GM23248 (cell line): ENCODE data around the gene RBFOX1. TPM values are rescaled to one million over a fixed set of nuclear protein-coding genes. Genes with fewer than 3 reads are reported as not detected.

ENCODE experiments used
- DNase-seq: peaks from one replicate; pipeline ENCODE4 v3.0.0-alpha.2; 2015
- H2AFZ ChIP-seq: fragments of 200-600 bp; sonication (generic); 2 replicates; pipeline ENCODE4 v1.6.1; 2016; ENCODE audit warnings: antibody characterized with exemption
- H3F3A ChIP-seq: fragments of 200-600 bp; sonication (generic); 2 replicates; pipeline ENCODE4 v1.6.1; 2016; ENCODE audit warnings: mild to moderate bottlenecking, antibody characterized with exemption, mixed run types; ENCODE audit not compliant: insufficient read depth
- H3K27ac ChIP-seq: fragments of 200-600 bp; sonication (generic); 2 replicates; pipeline ENCODE4 v1.5.1; 2016; ENCODE audit warnings: mild to moderate bottlenecking
- H3K27me3 ChIP-seq: fragments of 200-600 bp; sonication (generic); replicated peaks from 2 replicates; pipeline ENCODE4 v1.6.1; 2016; ENCODE audit warnings: mild to moderate bottlenecking; ENCODE audit not compliant: insufficient read depth
- H3K36me3 ChIP-seq: fragments of 200-600 bp; sonication (generic); 2 replicates; pipeline ENCODE4 v1.6.1; 2016; ENCODE audit warnings: low read depth, mild to moderate bottlenecking
- H3K4me1 ChIP-seq: fragments of 200-600 bp; sonication (generic); 2 replicates; pipeline ENCODE4 v1.6.1; 2016; ENCODE audit warnings: mild to moderate bottlenecking; ENCODE audit not compliant: insufficient read depth
- H3K4me2 ChIP-seq: fragments of 200-600 bp; sonication (generic); one replicate; pipeline ENCODE4 v1.6.1; 2016; ENCODE audit warnings: mild to moderate bottlenecking; ENCODE audit not compliant: unreplicated experiment
- H3K4me3 ChIP-seq: fragments of 200-600 bp; sonication (generic); 2 replicates; pipeline ENCODE4 v1.5.1; 2016; ENCODE audit warnings: mild to moderate bottlenecking
- H3K79me2 ChIP-seq: fragments of 200-600 bp; sonication (generic); 2 replicates; pipeline ENCODE4 v1.6.1; 2016; ENCODE audit warnings: mild to moderate bottlenecking; ENCODE audit not compliant: insufficient read depth
- H3K9ac ChIP-seq: fragments of 200-600 bp; sonication (generic); 2 replicates; pipeline ENCODE4 v1.6.1; 2016; ENCODE audit warnings: mild to moderate bottlenecking
- H3K9me2 ChIP-seq: fragments of 200-600 bp; sonication (generic); 2 replicates; pipeline ENCODE4 v1.6.1; 2016; ENCODE audit warnings: mixed run types, mild to moderate bottlenecking, moderate library complexity; ENCODE audit not compliant: insufficient read depth
- H3K9me3 ChIP-seq: fragments of 200-600 bp; sonication (generic); one replicate; pipeline ENCODE4 v1.6.1; 2017; ENCODE audit warnings: low read depth
- H4K20me1 ChIP-seq: fragments of 200-600 bp; sonication (generic); 2 replicates; pipeline ENCODE4 v1.6.0; 2016; ENCODE audit not compliant: insufficient read depth
- EZH2 ChIP-seq: fragments of 200-600 bp; sonication (generic); IDR thresholded peaks from 2 replicates; pipeline ENCODE4 v1.6.1; 2018; ENCODE audit warnings: antibody characterized with exemption, mild to moderate bottlenecking; ENCODE audit not compliant: insufficient read depth, poor library complexity, severe bottlenecking
- EZH2phosphoT487 ChIP-seq: fragments of 200-600 bp; sonication (generic); IDR thresholded peaks from 2 replicates; pipeline ENCODE4 v1.6.1; 2018; ENCODE audit warnings: antibody characterized with exemption, moderate library complexity, mild to moderate bottlenecking, low read depth; ENCODE audit not compliant: insufficient read depth
- WGBS, 2 experiments: methylation state at CpG; one replicate each; pipeline ENCODE4 v1.1.6; 2015 to 2017; ENCODE audit warnings: low lambda C conversion rate in 2 of 2, low coverage in 1 of 2; ENCODE audit errors: missing lambda C conversion rate in 2 of 2; 5-methylcytosine and 5-hydroxymethylcytosine counted together
- in situ Hi-C: fragments of 300-500 bp; cut with MboI; formaldehyde crosslinking; loops from 2 replicates; pipeline ENCODE4 v1.15.0; 2020
- polyA plus RNA-seq: library from polyadenylated mRNA; unstranded; fragments of >200 nt; fragmentation: Nextera tagmentation; extraction: Ambion mirVana; gene quantifications from 2 replicates; pipeline ENCODE4 v1.2.1, GENCODE V29; 2016
- total RNA-seq: library from RNA; depleted of rRNA; stranded (reverse); fragments of >200 nt; shearing (Covaris generic); gene quantifications from 2 replicates; pipeline ENCODE4 v1.2.3, GENCODE V29; 2014

RBFOX1 gene
- total and polyA plus RNA-seq, 2 experiments from 2014 or later, result not detected

- 16 to 25% methylated on average over 8 of the region's 8 CpGs for WGBS, 2 experiments
- no peaks in the 10 kb centered on the region for H3K79me2 ChIP-seq
- DNase-seq, result no peak
- H3F3A ChIP-seq, result no peaks in the 10 kb centered on the region
- H4K20me1 ChIP-seq, result no peaks in the 10 kb centered on the region
- in situ Hi-C loops, result no loop called here
- H3K4me2 ChIP-seq, result no peak overlapping the region
- H3K9ac ChIP-seq, result no peak overlapping the region
- no peak overlapping the region for H2AFZ ChIP-seq
- H3K9me3 ChIP-seq, result no peaks in the 10 kb centered on the region
- TF ChIP-seq EZH2, result no peak
- TF ChIP-seq EZH2phosphoT487, result no peak
- H3K27ac ChIP-seq, result no peak overlapping the region
- no peaks in the 10 kb centered on the region for H3K9me2 ChIP-seq
- H3K4me3 ChIP-seq, result no peak overlapping the region
- H3K36me3 ChIP-seq, result no peaks in the 10 kb centered on the region
- no peaks in the 10 kb centered on the region for H3K27me3 ChIP-seq
- no peaks in the 10 kb centered on the region for H3K4me1 ChIP-seq
These were observed 1.9 kb upstream of the RBFOX1 start for GRCh38 chr16:7330709-7331108.

- H3K4me2 ChIP-seq, result no peak overlapping the region
- WGBS, 2 experiments, result 4 to 7% methylated on average over 6 of the region's 6 CpGs
- no peaks in the 10 kb centered on the region for H3K27me3 ChIP-seq
- H3K9me2 ChIP-seq, result no peaks in the 10 kb centered on the region
- no peak overlapping the region for H3K4me3 ChIP-seq
- H2AFZ ChIP-seq, result no peak overlapping the region
- no peak overlapping the region for H3K27ac ChIP-seq
- no peaks in the 10 kb centered on the region for H3K79me2 ChIP-seq
- H3K9me3 ChIP-seq, result no peaks in the 10 kb centered on the region
- H3K4me1 ChIP-seq, result no peaks in the 10 kb centered on the region
- H3K36me3 ChIP-seq, result no peaks in the 10 kb centered on the region
- H4K20me1 ChIP-seq, result no peaks in the 10 kb centered on the region
- no peaks in the 10 kb centered on the region for H3F3A ChIP-seq
- in situ Hi-C loops, result no loop called here
- H3K9ac ChIP-seq, result no peak overlapping the region
- TF ChIP-seq EZH2 (no peak), EZH2phosphoT487 (no peak)
- DNase-seq, result no peak
These were observed 648 bp upstream of the RBFOX1 start for GRCh38 chr16:7331997-7332396.

- Histone ChIP-seq H3K9me3 (no peaks in the 10 kb centered on the region), H3K79me2 (no peaks in the 10 kb centered on the region), H3K36me3 (no peaks in the 10 kb centered on the region), H3K27ac (no peak overlapping the region), H3K9me2 (no peaks in the 10 kb centered on the region), H3K4me1 (no peaks in the 10 kb centered on the region), H3K27me3 (no peaks in the 10 kb centered on the region), H3K4me2 (no peak overlapping the region), H4K20me1 (no peaks in the 10 kb centered on the region), H3K9ac (no peak overlapping the region), H2AFZ (no peak overlapping the region), H3K4me3 (no peak overlapping the region), H3F3A (no peaks in the 10 kb centered on the region)
- in situ Hi-C loops, result no loop called here
- DNase-seq, result no peak
- TF ChIP-seq EZH2, result no peak
- TF ChIP-seq EZH2phosphoT487, result no peak
- 12 to 25% methylated on average over 6 of the region's 6 CpGs for WGBS, 2 experiments
These were observed 608 bp downstream of the RBFOX1 start for GRCh38 chr16:7333180-7333725.

GRCh38 chr16:7334801-7335560 lies 2.3 kb downstream of the RBFOX1 start:
- Histone ChIP-seq H3K9me3 (no peaks in the 10 kb centered on the region), H3K27ac (no peak overlapping the region), H4K20me1 (no peaks in the 10 kb centered on the region), H3K27me3 (no peaks in the 10 kb centered on the region), H3F3A (no peaks in the 10 kb centered on the region), H3K36me3 (no peaks in the 10 kb centered on the region), H3K4me3 (no peak overlapping the region), H3K4me1 (no peaks in the 10 kb centered on the region), H2AFZ (no peak overlapping the region), H3K9me2 (no peaks in the 10 kb centered on the region), H3K79me2 (no peaks in the 10 kb centered on the region), H3K4me2 (no peak overlapping the region), H3K9ac (no peak overlapping the region)
- in situ Hi-C loops, result no loop called here
- no peak for DNase-seq
- WGBS, 2 experiments, result 12% methylated on average over 3 of the region's 3 CpGs
- TF ChIP-seq EZH2 (no peak), EZH2phosphoT487 (no peak)
